Cardiac muscle cell (in vitro differentiated cells and primary cell): Measurements from ENCODE around the gene ZNF536. TPM values are rescaled to one million over a fixed set of nuclear protein-coding genes. Genes with fewer than 3 reads are reported as not detected.

Source experiments
- DNase-seq, 2 donors: peaks; one replicate each; pipeline versions ENCODE4 v3.0.0 to v3.0.0-alpha.2; 2010 to 2017; ENCODE audit warnings: low read depth in 1 of 2, low spot score in 1 of 2
- H3K27ac ChIP-seq: fragments of 200-600 bp; sonication (generic); 2 replicates; pipeline ENCODE4 v1.5.1; 2016
- H3K27me3 ChIP-seq: fragments of 200-600 bp; sonication (generic); 2 replicates; pipeline ENCODE4 v1.6.0; 2016; ENCODE audit warnings: control low read depth
- H3K36me3 ChIP-seq: fragments of 200-600 bp; sonication (generic); 2 replicates; pipeline ENCODE4 v1.5.1; 2016; ENCODE audit warnings: control low read depth
- H3K4me1 ChIP-seq: fragments of 200-600 bp; sonication (generic); 2 replicates; pipeline ENCODE4 v1.8.1; 2017; ENCODE audit warnings: low read depth, mild to moderate bottlenecking, mixed run types
- H3K4me3 ChIP-seq: fragments of 200-600 bp; sonication (generic); 2 replicates; pipeline ENCODE4 v1.5.1; 2016; ENCODE audit warnings: mild to moderate bottlenecking
- H3K9me3 ChIP-seq: fragments of 200-600 bp; sonication (generic); 2 replicates; pipeline ENCODE4 v1.5.1; 2017; ENCODE audit warnings: low read depth, mild to moderate bottlenecking, control low read depth
- polyA plus RNA-seq: library from polyadenylated mRNA; unstranded; fragments of >200 nt; fragmentation: Nextera tagmentation; extraction: Ambion mirVana; gene quantifications from 2 replicates; pipeline ENCODE4 v1.2.1, GENCODE V29; 2016
- total RNA-seq: library from RNA; depleted of rRNA; stranded (reverse); fragments of >200 nt; gene quantifications from 2 replicates; pipeline ENCODE4 v1.2.3, GENCODE V29; 2016
- TF ChIP-seq, protein P1 (sequence below): IDR thresholded peaks from 2 replicates; pipeline ENCODE4 v1.5.1; 2012; ENCODE audit warnings: low read depth, mild to moderate bottlenecking, low read length

ZNF536 gene
- total and polyA plus RNA-seq, 2 experiments from 2014 or later, result 0.12 to 0.39 TPM

DNA sequence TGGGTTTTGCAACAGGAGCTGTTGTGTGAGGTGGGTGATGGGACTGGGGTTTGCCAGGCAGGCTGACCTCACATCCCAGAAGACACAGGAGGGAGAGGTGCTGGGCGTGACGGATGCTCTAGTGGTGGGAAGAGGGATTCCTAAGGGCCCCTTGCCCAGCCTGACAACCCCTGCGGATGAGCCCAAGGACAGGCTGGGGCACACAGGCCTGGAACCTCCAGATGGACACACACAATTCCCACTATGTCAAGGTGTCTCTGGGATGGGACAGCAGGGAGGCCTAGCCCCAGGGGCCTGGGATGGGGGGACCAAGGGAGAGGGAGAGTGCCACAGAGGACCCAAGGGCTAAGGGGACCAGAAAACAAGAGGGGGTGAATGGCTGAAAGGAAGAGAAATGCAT lies 191.5 kb downstream of the ZNF536 start:
- DNase-seq, result no peak

DNA sequence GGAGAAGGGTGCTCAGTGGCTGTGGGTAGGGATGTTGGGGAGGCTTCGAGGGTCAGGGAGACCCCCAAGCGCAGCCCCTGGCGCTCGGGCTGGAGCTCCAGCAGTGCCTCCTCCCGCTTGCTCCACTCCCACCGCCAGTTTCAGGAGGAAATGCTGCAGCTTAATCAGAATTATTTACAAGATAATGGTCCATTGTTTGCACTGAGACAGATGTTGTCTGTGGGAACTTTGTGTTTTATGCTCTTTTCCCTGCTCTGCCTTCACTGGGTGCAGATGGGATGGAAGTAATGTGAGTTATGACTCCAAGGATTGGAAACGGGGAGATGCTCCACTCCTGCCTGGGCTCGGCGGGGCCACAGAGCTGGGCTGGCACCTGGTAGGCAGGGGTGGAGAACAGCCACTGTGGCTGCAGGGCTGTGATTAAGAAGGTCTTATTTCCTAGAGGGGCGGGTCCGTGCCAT lies 192.4 kb downstream of the ZNF536 start:
- Histone ChIP-seq H3K9me3 (no peaks in the 10 kb centered on the region), H3K27me3 (no peaks in the 10 kb centered on the region), H3K4me3 (no peak overlapping the region), H3K36me3 (no peaks in the 10 kb centered on the region), H3K27ac (no peak overlapping the region), H3K4me1 (no peaks in the 10 kb centered on the region)
- TF ChIP-seq, protein P1, sequence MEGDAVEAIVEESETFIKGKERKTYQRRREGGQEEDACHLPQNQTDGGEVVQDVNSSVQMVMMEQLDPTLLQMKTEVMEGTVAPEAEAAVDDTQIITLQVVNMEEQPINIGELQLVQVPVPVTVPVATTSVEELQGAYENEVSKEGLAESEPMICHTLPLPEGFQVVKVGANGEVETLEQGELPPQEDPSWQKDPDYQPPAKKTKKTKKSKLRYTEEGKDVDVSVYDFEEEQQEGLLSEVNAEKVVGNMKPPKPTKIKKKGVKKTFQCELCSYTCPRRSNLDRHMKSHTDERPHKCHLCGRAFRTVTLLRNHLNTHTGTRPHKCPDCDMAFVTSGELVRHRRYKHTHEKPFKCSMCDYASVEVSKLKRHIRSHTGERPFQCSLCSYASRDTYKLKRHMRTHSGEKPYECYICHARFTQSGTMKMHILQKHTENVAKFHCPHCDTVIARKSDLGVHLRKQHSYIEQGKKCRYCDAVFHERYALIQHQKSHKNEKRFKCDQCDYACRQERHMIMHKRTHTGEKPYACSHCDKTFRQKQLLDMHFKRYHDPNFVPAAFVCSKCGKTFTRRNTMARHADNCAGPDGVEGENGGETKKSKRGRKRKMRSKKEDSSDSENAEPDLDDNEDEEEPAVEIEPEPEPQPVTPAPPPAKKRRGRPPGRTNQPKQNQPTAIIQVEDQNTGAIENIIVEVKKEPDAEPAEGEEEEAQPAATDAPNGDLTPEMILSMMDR, result no peak
- DNase-seq, result no peak

More for the DNA sequence above, 191.5 kb downstream of the ZNF536 start:
- no peak overlapping the region for H3K27ac ChIP-seq
- TF ChIP-seq, protein P1, result no peak
- H3K4me1 ChIP-seq, result no peaks in the 10 kb centered on the region
- no peaks in the 10 kb centered on the region for H3K9me3 ChIP-seq
- H3K4me3 ChIP-seq, result no peak overlapping the region
- H3K36me3 ChIP-seq, result no peaks in the 10 kb centered on the region
- no peaks in the 10 kb centered on the region for H3K27me3 ChIP-seq

DNA sequence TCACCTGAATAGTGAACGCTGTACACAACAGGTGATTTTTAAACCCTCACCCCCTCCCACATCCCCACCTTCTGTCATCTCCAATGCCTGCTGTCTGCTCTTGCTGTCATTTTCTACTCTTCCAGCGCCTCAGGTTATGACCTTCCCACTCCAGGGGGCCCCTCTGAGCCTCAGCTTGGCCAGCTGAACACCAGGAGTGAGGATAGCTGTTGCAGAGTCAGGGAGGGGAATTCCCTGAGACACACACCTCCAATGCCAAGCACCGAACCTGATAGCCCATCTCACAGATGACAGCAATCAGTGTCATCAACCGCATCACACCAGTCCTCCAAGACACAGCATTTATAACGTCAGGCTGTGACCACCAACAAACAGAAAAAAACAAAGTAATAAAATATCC lies 193.5 kb downstream of the ZNF536 start:
- no peaks in the 10 kb centered on the region for H3K36me3 ChIP-seq
- no peaks in the 10 kb centered on the region for H3K27me3 ChIP-seq
- no peak overlapping the region for H3K27ac ChIP-seq
- no peaks in the 10 kb centered on the region for H3K9me3 ChIP-seq
- no peaks in the 10 kb centered on the region for H3K4me1 ChIP-seq
- peak in 1 of 2 donors; percentile 11 for DNase-seq
- no peak overlapping the region for H3K4me3 ChIP-seq
- TF ChIP-seq, protein P1, result no peak

DNA sequence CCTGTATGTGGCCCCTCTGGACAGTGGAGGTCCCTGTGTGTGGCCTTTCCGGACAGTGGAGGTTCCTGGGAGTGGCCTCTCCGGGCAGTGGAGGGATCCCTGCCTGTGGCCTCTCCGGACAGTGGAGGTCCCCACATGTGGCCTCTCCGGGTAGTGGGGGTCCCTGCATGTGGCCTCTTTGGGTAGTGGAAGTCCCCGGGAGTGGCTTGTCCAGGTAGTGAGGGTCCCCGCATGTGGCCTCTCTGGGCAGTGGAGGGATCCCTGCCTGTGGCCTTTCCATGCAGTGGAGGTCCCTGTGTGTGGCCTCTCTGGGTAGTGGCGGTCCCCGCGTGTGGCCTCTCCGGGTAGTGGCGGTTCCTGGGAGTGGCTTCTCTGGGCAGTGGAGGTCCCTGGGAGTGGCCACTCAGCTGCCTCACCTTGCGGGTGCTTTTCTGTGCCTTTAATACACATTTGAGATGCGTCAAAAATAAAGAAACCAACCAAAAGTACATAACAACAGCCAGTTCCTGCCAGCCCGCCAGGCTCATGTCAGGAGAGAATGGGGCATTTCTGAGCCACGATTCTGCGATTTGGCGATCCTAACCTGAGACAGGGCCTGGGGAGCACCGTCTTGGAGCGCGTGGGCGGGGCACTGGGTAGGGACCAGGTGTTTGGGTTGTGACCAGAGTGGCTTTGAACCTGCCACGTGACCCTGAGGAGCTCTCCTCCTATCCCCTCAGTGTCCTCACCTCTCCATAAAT lies 194.7 kb downstream of the ZNF536 start:
- TF ChIP-seq, protein P1, result no peak
- no peak overlapping the region for H3K4me3 ChIP-seq

DNA sequence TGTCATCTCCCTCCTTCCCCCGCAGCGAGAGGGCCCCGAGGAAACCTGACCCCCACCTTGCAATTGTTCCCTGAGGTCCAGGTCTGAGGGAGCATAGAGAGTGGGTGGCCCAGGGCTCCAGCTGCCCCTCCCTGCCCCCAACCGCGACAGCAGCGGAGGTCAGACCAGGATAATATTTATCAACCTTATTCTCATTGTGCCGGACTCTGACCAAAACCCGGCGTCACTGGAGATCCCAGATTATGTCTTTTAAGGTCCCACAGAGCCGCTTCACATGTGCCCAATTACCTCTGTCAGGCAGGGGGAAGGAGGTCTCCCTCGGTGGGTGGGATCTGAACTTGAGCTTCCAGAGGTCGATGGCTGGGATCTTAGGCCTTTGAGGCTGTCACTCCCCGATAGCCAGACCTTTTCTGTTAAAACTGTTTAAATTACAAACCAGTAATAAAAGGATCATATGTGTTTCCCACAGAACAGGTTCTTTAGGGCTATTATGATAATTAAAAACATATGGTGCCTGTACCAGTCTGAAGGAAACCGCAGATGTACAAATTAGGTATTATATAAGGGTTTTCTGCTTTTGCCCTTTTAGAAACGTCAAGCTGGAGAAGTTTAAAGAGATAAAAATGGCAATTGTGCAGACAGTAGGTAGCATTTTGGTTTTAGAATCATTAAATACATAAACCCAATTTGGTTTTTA lies 195.5 kb downstream of the ZNF536 start:
- Histone ChIP-seq H3K4me3 (no peak overlapping the region), H3K27me3 (no peaks in the 10 kb centered on the region), H3K27ac (no peak overlapping the region), H3K4me1 (no peaks in the 10 kb centered on the region), H3K36me3 (no peaks in the 10 kb centered on the region), H3K9me3 (no peaks in the 10 kb centered on the region)
- TF ChIP-seq, protein P1, result no peak
- DNase-seq, result no peak

More for the DNA sequence above, 194.7 kb downstream of the ZNF536 start:
- no peak overlapping the region for H3K27ac ChIP-seq
- no peaks in the 10 kb centered on the region for H3K4me1 ChIP-seq
- H3K9me3 ChIP-seq, result no peaks in the 10 kb centered on the region
- DNase-seq, result no peak
- H3K36me3 ChIP-seq, result no peaks in the 10 kb centered on the region
- no peaks in the 10 kb centered on the region for H3K27me3 ChIP-seq
